GM10266 (cell line): Measurements from ENCODE around the gene SELENOT.

Source experiments
- DNase-seq: peaks from one replicate; pipeline ENCODE4 v3.0.0; 2012; ENCODE audit errors: extremely low spot score
- TF ChIP-seq, protein P1 (sequence below): IDR thresholded peaks from 2 replicates; pipeline ENCODE4 v1.5.1; 2012; ENCODE audit warnings: mild to moderate bottlenecking, low read depth; ENCODE audit not compliant: control insufficient read depth, insufficient read depth; ENCODE audit errors: missing control alignments

Gene SELENOT, protein sequence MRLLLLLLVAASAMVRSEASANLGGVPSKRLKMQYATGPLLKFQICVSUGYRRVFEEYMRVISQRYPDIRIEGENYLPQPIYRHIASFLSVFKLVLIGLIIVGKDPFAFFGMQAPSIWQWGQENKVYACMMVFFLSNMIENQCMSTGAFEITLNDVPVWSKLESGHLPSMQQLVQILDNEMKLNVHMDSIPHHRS

DNA sequence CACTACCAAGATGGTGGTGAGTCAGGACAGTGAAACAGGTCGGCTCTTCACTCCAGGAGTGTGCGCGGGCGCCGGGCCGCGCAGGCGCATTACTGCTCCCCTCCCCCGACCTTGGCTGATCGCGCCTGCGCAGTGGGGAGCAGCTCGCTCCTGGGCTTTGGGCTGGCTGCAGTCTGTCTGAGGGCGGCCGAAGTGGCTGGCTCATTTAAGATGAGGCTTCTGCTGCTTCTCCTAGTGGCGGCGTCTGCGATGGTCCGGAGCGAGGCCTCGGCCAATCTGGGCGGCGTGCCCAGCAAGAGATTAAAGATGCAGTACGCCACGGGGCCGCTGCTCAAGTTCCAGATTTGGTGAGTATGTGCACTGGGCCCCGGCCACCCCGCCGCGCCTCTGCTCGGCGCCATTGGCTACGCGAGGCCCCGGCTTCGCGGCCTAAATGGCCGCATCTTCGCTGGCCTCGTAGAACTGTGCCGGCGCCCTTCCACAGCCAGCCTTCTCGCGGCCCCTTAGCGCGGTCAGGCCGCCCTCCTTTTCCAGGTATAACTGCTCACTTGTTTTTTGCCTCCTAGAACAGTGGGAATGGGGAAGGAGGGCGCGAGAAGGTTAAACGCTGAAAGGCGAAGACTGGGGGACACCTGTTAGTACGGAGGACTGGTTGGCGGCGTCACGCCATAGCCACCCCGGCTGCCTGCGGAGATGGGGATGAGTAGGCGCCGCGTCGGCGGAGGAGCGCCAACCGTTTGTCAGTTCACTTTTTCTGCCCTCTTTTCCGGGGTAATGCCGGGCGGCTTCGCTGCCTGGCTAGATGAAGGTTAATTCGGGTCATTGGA lies at the start of gene SELENOT:
TSS of gene SELENOT (plus strand) at position 169 of the 827 bp plus-strand sequence. CDS start at position 211, 42 bp downstream.
- TF ChIP-seq, protein P1, sequence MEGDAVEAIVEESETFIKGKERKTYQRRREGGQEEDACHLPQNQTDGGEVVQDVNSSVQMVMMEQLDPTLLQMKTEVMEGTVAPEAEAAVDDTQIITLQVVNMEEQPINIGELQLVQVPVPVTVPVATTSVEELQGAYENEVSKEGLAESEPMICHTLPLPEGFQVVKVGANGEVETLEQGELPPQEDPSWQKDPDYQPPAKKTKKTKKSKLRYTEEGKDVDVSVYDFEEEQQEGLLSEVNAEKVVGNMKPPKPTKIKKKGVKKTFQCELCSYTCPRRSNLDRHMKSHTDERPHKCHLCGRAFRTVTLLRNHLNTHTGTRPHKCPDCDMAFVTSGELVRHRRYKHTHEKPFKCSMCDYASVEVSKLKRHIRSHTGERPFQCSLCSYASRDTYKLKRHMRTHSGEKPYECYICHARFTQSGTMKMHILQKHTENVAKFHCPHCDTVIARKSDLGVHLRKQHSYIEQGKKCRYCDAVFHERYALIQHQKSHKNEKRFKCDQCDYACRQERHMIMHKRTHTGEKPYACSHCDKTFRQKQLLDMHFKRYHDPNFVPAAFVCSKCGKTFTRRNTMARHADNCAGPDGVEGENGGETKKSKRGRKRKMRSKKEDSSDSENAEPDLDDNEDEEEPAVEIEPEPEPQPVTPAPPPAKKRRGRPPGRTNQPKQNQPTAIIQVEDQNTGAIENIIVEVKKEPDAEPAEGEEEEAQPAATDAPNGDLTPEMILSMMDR = no peak
- peak; percentile 91 for DNase-seq

DNA sequence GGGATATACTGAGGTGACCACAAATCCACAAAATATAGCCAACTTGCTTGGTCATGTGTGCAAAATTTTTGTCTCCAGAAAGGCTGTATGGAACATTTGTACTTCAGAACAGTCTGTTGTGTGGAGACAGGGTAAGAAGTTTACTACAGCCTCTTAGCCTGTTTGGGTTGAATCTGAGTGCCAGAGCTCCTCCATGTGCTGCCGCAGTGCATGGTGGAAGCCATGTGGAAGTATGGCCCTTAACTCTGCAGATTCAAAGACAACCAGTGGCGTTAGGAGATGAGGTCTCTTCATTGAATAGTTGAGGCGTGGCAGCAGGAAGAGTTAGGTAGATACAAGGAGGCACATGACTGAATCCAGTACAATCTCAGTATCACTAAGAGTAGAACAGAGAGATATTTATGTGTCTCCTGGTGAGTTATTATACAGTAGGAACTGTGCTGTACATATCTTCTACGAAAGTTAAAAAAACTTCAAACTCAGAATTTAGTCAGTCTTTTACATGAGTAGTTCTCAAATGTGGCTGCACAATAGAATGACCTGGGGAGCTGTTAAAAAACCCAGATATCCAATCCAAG lies 47.2 kb upstream of the SELENOT start:
- TF ChIP-seq, protein P1 = no peak
- DNase-seq = no peak

DNA sequence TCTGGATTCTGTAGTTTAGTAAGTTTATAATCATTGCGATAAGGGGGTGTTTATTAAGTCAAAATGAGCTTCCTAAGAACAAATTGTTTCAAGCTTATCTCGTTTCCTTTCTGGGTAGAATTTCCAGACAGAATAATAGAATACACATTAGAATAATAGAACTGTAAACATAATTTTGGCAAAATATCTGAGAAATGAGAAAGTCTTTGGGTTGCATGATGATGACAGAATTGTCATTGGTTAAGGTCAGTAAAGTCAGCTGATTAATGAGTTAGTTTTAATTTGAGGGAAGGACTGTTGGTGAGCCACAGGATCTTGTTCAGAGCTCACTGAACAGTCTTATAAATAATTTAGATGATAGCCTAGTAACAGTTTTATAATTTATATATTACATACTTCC lies 46.3 kb upstream of the SELENOT start:
- DNase-seq = no peak
- TF ChIP-seq, protein P1 = no peak

DNA sequence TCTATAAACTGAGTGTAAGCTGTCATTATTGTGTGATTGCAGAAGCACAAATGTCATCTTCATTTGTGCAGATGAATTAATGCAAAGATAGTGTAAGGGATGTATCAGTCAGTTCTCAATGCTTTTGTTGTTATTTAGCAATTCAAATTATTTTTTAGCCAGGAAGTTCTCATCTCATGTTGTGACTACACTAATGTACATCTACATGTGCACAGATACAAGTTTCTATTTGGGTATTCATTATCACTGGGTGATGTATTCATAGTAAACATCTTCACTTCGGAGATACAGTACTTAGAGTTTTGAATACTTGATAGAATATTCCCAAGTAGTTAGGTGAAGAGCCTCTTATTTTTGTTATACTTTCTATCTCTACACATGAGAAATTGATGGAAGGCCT lies 45.4 kb upstream of the SELENOT start:
- DNase-seq = no peak
- TF ChIP-seq, protein P1 = no peak

DNA sequence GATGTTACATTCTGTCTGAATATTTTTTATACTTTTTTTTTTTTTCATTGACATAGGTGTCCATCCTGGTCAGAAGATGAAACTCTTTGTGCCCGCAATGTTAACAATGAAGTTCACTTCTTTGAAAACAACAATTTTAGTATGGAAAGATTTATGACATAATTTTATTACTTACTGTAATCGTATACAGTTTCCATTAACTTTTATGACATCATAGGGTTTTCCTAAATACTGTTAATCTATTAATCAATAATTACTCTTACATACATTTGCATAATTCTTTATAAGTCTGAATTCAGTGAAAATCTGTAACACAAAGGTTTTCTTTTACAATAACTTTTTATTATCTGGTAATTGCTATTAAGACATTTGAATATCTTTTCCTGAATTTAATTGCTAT lies 38.9 kb upstream of the SELENOT start:
- TF ChIP-seq, protein P1 = no peak
- DNase-seq = no peak

DNA sequence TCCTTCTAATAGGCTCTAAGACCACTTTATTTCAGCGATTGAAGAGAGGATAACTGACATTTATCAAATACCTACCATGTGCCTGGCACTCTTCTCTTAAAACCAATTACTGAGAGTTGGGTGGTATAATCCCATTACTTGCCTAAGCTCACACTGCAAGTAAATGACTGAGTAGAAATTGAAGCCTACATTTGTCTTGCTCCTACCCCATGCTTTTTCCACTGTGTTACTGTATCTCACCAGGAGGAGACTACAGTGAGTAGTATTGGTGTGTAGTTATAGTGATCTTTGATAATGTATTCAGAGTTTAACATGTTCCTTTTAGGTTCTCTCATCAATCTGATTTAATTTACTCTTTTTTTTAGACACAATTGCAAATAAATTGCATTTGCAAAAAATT lies 35.8 kb upstream of the SELENOT start:
- TF ChIP-seq, protein P1 = no peak
- no peak for DNase-seq

DNA sequence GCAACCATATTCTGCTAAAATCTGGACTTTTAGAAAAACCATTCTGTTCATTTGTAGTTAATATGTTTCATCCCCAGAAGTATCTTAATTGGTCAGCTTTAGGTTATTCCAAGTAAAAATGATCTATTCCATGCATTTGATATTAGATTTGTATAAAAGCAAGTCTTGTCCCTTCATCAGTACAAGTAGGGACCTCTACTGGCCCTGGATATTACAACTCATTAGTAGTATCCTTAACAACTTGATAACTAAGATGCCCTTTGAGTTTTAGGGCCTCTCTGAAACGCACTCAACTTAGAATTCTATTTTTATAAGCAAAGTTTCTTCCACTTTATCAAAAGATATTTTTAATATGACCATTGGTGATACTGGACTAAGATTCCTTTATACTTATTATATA lies 25.3 kb upstream of the SELENOT start:
- DNase-seq = no peak

More for the DNA sequence above, 25.3 kb upstream of the SELENOT start:
- TF ChIP-seq, protein P1 = peak; percentile 14
